Superior temporal gyrus (tissue), 1 donor: Measurements from ENCODE around the gene KLF3.

Source experiments
- DNase-seq: peaks from one replicate; pipeline ENCODE4 v3.0.0-alpha.2; 2016; ENCODE audit errors: extremely low spot score

KLF3 gene

GRCh38 chr4:38740303-38740702 lies 76.3 kb downstream of the KLF3 start:
- DNase-seq = no peak

- no peak for DNase-seq
Observed at GRCh38 chr4:38743866-38744265, 79.9 kb downstream of the KLF3 start.

- no peak for DNase-seq
Observed at GRCh38 chr4:38745881-38746280, 81.9 kb downstream of the KLF3 start.

GRCh38 chr4:38747629-38748028 lies 83.6 kb downstream of the KLF3 start:
- no peak for DNase-seq

- DNase-seq = no peak
Observed at GRCh38 chr4:38749336-38749735, 85.3 kb downstream of the KLF3 start.
